ENCODE measurements around the gene KSR1.

KSR1 gene

DNA sequence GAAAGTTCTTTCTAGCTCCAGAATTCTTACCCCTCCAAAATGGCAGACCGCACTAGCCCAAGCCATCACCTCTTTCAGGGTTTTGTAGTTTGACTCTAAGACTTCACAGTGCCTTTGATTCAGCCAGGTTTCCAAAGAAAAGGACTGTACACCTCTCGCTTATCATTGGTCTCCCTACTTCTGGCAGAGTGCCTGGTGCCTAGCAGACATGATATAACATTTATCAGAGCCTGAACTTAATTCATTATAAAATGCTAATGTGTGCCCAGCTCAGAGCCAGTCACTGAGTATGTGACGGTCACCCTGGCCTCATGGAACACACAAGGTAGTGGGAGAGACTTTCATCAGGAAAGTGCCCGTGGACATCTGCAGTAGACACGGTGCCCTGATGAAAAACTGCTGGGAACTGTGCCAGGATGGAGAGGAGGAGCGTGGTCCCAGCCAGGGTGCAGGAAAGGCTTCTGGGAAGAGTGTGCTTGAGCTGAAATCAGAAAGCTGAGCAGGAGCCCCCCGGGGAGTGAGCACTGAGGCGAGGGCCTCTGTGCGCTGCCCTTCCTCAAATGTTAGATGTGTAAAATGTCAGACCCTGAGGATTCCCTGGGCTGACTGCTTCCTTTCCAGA is 140.4 kb downstream of the KSR1 start:
- TF ChIP-seq, protein P1, sequence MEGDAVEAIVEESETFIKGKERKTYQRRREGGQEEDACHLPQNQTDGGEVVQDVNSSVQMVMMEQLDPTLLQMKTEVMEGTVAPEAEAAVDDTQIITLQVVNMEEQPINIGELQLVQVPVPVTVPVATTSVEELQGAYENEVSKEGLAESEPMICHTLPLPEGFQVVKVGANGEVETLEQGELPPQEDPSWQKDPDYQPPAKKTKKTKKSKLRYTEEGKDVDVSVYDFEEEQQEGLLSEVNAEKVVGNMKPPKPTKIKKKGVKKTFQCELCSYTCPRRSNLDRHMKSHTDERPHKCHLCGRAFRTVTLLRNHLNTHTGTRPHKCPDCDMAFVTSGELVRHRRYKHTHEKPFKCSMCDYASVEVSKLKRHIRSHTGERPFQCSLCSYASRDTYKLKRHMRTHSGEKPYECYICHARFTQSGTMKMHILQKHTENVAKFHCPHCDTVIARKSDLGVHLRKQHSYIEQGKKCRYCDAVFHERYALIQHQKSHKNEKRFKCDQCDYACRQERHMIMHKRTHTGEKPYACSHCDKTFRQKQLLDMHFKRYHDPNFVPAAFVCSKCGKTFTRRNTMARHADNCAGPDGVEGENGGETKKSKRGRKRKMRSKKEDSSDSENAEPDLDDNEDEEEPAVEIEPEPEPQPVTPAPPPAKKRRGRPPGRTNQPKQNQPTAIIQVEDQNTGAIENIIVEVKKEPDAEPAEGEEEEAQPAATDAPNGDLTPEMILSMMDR (conservative IDR thresholded peaks at IDR 0.05; ENCODE audit: low read depth, low read length): no peak
- Histone ChIP-seq H4K20me1 (ENCODE audit: insufficient read depth) (no peaks in the 10 kb centered on the region), H3K4me3 (IDR thresholded peaks at IDR 0.05; ENCODE audit: insufficient read depth, low read depth, low read length) (no peak overlapping the region), H3K4me1 (ENCODE audit: low read depth, poor library complexity, severe bottlenecking) (peaks cover 2% of the 10 kb centered on the region), H3K27me3 (ENCODE audit: insufficient read depth, low read depth) (no peaks in the 10 kb centered on the region), H3K79me2 (ENCODE audit: insufficient read depth, low read depth) (no peaks in the 10 kb centered on the region), H3K27ac (no peak overlapping the region), H2AFZ (ENCODE audit: low read depth) (no peak overlapping the region), H3K9ac (no peak overlapping the region), H3K36me3 (ENCODE audit: insufficient read depth) (no peaks in the 10 kb centered on the region), H3K4me2 (no peak overlapping the region)

DNA sequence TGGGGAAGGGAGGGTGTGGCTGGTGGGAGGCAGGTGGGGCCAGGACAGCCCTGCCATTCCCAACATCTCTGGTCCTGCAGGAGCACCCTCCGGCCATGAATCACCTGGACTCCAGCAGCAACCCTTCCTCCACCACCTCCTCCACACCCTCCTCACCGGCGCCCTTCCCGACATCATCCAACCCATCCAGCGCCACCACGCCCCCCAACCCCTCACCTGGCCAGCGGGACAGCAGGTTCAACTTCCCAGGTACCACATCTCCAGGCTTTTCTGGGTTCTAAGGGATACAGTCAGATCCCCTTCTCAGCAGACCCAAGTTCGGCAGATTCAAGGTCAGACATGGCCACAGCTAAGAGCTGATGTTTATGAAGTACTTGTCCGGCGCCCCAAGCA is 140.9 kb downstream of the KSR1 start:
- H3K9ac ChIP-seq: no peak overlapping the region
- H3K36me3 ChIP-seq (ENCODE audit: insufficient read depth): no peaks in the 10 kb centered on the region
- no peaks in the 10 kb centered on the region for H4K20me1 ChIP-seq (ENCODE audit: insufficient read depth)

DNA sequence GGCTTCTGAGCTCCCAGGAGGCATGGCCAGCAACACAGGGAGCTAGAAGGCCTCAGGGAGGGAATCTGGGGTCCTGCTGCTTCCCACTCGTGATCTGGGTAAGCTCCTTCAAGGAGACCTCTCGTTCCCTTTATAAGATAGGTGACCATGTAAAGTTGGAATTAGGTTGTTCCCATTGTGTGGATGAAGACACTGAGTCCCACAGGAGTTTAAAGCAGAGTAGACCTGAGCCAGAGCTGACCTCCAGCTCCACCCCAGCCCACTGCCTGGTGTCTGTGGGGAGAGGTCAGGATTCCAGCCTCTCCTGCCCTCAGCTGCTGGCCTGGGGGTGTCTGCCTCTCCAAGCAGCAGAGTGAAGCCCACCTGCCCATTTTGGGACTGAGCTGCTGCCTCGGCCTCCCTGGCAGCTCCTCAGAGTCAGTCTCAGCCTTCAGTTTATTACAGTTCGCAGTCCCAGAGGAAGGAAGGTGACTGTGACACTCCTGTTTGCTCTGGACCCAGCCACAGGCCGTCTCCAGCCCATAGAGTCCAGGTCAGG is 141.6 kb downstream of the KSR1 start:
- Histone ChIP-seq H3K27ac (no peak overlapping the region), H3K79me2 (ENCODE audit: insufficient read depth, low read depth) (no peaks in the 10 kb centered on the region), H3K4me2 (no peak overlapping the region), H3K4me3 (IDR thresholded peaks at IDR 0.05; ENCODE audit: insufficient read depth, low read depth, low read length) (no peak overlapping the region), H3K9ac (no peak overlapping the region), H2AFZ (ENCODE audit: low read depth) (no peak overlapping the region), H3K27me3 (ENCODE audit: insufficient read depth, low read depth) (no peaks in the 10 kb centered on the region), H4K20me1 (ENCODE audit: insufficient read depth) (no peaks in the 10 kb centered on the region), H3K4me1 (ENCODE audit: low read depth, poor library complexity, severe bottlenecking) (peaks cover 5% of the 10 kb centered on the region), H3K36me3 (ENCODE audit: insufficient read depth) (no peaks in the 10 kb centered on the region)
- TF ChIP-seq, protein P1 (conservative IDR thresholded peaks at IDR 0.05; ENCODE audit: low read depth, low read length): no peak

More for the DNA sequence above, 140.9 kb downstream of the KSR1 start:
- Histone ChIP-seq H3K4me1 (ENCODE audit: low read depth, poor library complexity, severe bottlenecking) (peaks cover 2% of the 10 kb centered on the region), H3K27me3 (ENCODE audit: insufficient read depth, low read depth) (no peaks in the 10 kb centered on the region), H3K4me3 (IDR thresholded peaks at IDR 0.05; ENCODE audit: insufficient read depth, low read depth, low read length) (no peak overlapping the region), H3K4me2 (no peak overlapping the region), H3K27ac (no peak overlapping the region), H2AFZ (ENCODE audit: low read depth) (no peak overlapping the region), H3K79me2 (ENCODE audit: insufficient read depth, low read depth) (no peaks in the 10 kb centered on the region)
- TF ChIP-seq, protein P1 (conservative IDR thresholded peaks at IDR 0.05; ENCODE audit: low read depth, low read length): no peak

DNA sequence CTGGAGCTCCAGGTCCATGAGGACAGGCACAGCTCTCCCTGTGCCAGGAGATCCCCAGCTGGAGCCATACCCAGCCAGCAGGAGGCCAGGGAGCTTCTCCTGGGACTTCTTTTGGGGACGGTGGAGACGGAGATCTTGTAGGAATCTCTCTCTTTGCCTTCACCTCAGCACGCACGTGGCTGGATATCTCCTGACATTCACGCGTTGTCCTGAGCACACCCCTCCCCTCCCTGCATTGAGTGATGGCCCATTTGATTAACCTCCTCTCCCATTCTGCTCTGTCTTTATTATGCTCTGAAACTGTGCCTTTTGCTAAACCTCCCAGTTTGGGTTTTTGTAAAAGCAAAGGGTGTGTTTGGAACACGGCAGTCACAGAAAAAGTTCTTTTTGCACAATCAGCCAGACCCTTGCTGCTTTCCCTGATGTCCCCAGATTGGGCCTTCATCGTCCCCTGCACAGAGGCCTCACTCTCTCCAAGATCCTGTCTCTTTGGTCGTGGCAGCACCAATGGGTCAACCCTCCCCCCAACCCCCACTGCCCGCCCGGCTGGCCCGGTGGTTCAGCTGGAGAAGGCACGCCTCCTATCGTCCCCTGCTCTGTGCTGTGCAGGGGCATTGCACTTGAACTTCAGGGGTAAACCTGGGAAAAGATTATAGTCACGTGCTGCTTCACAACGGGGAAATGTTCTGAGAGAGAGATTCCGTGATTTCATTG is 142.2 kb downstream of the KSR1 start:
- no peak overlapping the region for H2AFZ ChIP-seq (ENCODE audit: low read depth)
- H3K4me2 ChIP-seq: no peak overlapping the region
- TF ChIP-seq, protein P1 (conservative IDR thresholded peaks at IDR 0.05; ENCODE audit: low read depth, low read length): no peak
- no peaks in the 10 kb centered on the region for H3K27me3 ChIP-seq (ENCODE audit: insufficient read depth, low read depth)
- no peaks in the 10 kb centered on the region for H4K20me1 ChIP-seq (ENCODE audit: insufficient read depth)
- H3K27ac ChIP-seq: no peak overlapping the region
- peaks cover 10% of the 10 kb centered on the region for H3K4me1 ChIP-seq (ENCODE audit: low read depth, poor library complexity, severe bottlenecking)
- no peak overlapping the region for H3K4me3 ChIP-seq (IDR thresholded peaks at IDR 0.05; ENCODE audit: insufficient read depth, low read depth, low read length)
- no peaks in the 10 kb centered on the region for H3K79me2 ChIP-seq (ENCODE audit: insufficient read depth, low read depth)
- no peaks in the 10 kb centered on the region for H3K36me3 ChIP-seq (ENCODE audit: insufficient read depth)
- H3K9ac ChIP-seq: no peak overlapping the region
